LNCAP (cell line): ENCODE data around the gene CYP39A1.

Source experiments
- TF ChIP-seq, protein P1 (sequence below): fragments of 450-650 bp; IDR thresholded peaks from 2 replicates; pipeline ENCODE4 v1.5.1; 2017; ENCODE audit warnings: mild to moderate bottlenecking

CYP39A1 gene

DNA sequence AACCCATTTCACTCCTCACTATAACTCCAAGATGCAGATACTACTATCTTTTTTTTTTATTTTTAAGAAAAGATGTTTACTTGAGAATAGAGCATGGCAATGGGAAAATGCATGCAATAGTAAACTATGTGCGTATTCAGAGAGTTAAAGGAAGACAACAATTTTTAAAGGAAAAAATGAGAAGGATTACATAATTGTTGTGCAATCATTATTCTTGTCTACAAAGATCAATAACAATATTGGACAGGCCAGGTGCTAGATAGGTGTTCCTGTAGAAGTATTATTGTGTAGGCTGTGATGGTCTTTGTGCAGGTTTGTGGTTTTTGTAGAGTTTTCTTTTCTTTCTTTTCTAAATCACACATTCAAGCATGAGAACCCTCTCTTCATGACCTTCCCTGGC, 20.6 kb downstream of the CYP39A1 start:
- TF ChIP-seq, protein P1, sequence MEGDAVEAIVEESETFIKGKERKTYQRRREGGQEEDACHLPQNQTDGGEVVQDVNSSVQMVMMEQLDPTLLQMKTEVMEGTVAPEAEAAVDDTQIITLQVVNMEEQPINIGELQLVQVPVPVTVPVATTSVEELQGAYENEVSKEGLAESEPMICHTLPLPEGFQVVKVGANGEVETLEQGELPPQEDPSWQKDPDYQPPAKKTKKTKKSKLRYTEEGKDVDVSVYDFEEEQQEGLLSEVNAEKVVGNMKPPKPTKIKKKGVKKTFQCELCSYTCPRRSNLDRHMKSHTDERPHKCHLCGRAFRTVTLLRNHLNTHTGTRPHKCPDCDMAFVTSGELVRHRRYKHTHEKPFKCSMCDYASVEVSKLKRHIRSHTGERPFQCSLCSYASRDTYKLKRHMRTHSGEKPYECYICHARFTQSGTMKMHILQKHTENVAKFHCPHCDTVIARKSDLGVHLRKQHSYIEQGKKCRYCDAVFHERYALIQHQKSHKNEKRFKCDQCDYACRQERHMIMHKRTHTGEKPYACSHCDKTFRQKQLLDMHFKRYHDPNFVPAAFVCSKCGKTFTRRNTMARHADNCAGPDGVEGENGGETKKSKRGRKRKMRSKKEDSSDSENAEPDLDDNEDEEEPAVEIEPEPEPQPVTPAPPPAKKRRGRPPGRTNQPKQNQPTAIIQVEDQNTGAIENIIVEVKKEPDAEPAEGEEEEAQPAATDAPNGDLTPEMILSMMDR, result no peak

DNA sequence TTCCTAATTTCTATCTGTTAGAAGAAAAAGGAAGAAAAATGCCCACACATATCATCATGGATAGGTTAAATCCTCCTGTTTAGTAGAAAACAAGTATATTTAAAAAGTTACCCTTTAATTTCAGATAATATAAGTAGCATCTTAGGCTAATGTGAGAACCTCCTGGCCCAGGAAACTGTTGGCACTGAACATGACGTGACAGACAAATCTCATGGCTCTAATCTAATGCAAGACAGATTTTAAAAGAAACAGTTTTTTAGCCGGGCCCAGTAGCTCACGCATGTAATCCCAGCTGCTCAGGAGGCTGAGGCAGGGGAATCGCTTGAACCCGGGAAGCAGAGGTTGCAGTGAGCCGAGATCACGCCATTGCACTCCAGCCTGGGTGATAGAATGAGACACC, 22.9 kb downstream of the CYP39A1 start:
- TF ChIP-seq, protein P1, result no peak

DNA sequence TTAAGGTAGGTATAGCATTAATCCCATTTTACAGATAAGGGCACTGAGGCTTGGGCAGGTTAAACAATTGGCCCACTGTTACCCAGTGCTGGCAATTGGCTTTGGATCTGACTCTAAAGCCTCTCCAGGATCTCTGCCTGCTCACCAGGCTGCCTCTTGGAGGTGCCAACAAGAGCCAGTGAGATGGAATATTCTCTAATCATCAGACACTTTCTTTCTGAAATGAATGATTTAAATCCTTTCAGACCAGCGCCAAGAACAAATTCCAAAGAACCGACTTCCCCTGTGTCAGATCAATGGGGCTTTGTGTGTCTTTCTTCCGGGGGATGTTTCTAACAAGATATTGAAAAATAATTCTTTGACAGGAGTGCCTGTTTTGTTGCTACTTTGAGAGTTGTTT, 23.6 kb downstream of the CYP39A1 start:
- TF ChIP-seq, protein P1, result no peak

DNA sequence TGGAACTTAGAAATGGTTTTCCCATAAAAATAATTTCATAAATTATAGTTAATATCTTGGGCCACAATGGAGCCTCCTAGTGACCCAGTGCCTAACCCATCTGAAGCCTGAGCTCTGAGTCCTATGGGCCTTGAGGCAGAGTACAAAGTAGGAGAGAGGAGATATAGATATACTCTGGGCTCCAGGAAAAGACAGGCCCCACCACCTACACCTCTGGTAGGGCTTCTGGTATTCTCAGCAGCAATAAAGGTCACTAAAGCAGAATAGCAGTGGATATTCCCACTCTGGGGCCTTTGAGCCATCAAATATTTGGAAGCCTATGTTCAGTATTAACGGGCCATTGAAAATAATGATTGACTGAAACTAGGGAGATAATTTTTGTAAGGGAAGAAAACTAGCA, 24.1 kb downstream of the CYP39A1 start:
- TF ChIP-seq, protein P1, result no peak

DNA sequence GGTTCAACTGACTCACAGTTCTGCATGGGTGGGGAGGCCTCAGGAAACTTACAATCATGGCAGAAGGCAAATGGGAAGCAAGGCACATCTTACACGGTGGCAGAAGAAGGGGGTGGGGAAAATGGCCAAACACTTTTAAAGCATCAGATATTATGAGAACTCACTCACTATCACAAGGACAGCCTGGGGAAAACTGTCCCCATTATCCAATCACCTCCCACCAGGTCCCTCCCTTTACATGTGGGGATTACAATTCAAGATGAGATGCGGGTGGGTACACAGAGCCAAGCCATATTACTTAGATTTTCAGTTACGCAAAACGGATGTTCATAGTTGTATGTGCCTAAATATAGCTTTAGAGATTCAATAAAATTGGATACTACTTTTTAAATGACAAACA, 25.6 kb downstream of the CYP39A1 start:
- TF ChIP-seq, protein P1, result no peak

DNA sequence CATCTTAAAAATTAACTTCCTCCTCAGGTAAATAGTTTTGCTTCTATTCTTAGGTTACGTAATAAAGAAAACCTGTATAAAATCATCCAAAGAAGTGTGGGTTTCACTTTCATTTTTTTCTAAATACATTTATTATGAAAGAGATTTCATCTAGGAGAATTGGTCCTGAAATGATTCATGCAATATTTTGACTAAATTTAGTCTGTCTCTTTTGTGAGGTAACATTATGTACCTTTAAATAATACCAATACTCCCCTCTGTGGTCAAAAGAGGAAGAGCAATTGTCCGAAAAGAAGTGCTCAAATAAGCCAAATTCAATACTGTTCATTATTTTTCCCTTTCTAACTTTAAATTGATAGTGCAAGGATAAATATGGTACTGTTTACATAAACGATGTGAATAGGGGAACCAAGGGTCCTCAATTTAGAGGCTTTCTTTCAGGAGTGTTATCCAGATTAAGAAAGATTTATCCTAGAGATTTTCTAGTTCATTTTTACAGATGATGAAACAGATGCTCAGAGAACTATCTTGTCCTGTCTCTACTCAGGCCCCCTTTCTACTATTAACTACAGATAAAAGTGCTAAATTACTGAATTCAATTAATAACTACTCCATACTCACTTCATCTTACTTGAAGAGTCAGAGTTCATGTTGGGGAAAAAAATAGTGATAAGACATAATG, 26.2 kb downstream of the CYP39A1 start:
- TF ChIP-seq, protein P1, result peak; percentile 70

DNA sequence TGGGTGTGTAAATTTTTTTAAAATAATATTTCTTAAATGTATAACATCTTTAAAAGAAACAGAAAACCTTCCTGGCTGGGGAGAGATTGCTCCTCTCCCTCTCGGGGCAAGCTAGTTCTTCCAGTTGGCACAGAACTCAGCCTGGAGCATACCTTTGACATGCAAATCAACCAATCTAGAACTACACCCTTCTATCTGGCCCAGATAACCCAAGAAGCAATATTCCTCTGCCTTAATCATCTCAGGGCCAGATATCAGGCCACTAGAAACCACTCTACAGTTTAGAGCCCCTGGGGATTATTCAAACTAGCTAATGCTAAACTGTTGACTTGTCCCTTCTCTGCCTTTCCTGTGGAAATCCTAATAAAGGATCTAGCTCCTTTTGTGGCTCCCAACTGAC, 33.9 kb downstream of the CYP39A1 start:
- TF ChIP-seq, protein P1, result no peak

DNA sequence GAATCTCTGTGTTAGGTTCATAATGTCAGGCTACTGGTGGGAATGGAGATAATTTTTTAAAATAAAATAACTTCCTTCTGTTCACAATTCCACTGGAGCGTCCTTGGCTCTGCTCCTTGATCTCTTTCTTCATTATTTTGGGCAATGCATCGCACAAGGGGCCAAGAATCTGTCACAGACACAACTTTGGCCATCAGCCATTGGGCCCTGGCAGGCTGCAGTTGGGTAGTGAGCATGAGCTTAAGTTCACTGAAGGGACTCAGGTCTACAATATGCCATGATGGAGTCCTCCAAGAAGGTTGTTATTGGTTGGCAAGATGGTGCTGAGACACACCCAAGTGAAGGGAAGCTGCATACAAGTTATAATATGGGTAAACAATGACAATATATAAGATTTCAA, 40.0 kb downstream of the CYP39A1 start:
- TF ChIP-seq, protein P1, result no peak
